ENCODE results near the gene RXRA. TPM values are rescaled to one million over a fixed set of nuclear protein-coding genes. Genes with fewer than 3 reads are reported as not detected.

Gene RXRA
- total RNA-seq, 1 experiment from 2014 or later, result 29.9 TPM

DNA sequence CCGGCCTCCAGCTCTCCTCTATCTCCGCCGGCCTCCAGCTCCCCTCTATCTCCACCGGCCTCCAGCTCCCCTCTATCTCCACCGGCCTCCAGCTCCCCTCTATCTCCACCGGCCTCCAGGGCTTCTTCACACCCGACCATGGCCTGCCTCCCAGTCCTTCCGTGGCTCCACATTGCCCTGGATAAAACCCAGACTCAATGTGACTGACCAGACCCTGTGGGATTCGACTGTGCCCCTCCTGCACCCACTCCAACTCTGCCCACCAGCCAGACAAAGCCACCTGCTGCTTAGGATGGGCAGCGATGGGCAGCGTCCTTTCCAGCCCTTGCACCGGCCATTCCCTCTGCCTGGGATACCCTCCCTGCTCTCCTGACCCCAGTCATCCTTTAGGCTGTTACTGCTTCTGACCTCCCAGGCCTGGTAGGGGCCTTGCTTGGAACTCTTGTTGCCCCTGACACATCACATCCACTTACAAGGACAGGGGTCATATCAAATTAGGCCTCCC, 30.5 kb upstream of the RXRA start:
- H4K91ac ChIP-seq (ENCODE audit: insufficient read length, low read depth, low read length), result no peak overlapping the region
- H3K27ac ChIP-seq (ENCODE audit: insufficient read length, low read depth, low read length), result no peak overlapping the region
- no peak overlapping the region for H3K18ac ChIP-seq (ENCODE audit: insufficient read length, low read depth, low read length)
- H4K20me1 ChIP-seq (ENCODE audit: control insufficient read depth, insufficient read depth, insufficient read length), result no peaks in the 10 kb centered on the region
- no peaks in the 10 kb centered on the region for H3K4me1 ChIP-seq (ENCODE audit: insufficient read depth, low read length)
- no CpG with 5 or more reads among the region's 12 CpGs for WGBS (ENCODE audit: extremely low coverage, insufficient read length, low lambda C conversion rate)
- no peaks in the 10 kb centered on the region for H3K9me3 ChIP-seq (ENCODE audit: control insufficient read depth, low read depth, low read length)
- Mint-ChIP-seq H3K9me3 (no peaks in the 10 kb centered on the region), H3K4me1 (peaks cover 5 to 35% of the 10 kb centered on the region in 2 experiments), H3K4me3 (no peak overlapping the region), H3K27me3 (ENCODE audit: low read depth) (peaks cover 5% of the 10 kb centered on the region), H3K27ac (no peak overlapping the region), H3K36me3 (ENCODE audit: insufficient read depth in 1 of 3, low read depth in 3 of 3) (no peaks in the 10 kb centered on the region)
- H3K56ac ChIP-seq (ENCODE audit: insufficient read length, low read depth, low read length), result no peak overlapping the region
- no peak overlapping the region for H3T11ph ChIP-seq (ENCODE audit: low read length)
- DNase-seq, result no peak
- H3K4me2 ChIP-seq (ENCODE audit: insufficient read depth, insufficient read length, low read length), result no peak overlapping the region
- no peak overlapping the region for H2AFZ ChIP-seq (ENCODE audit: low read length)
- H2BK20ac ChIP-seq (ENCODE audit: low read depth, low read length, poor library complexity, severe bottlenecking), result no peak overlapping the region
- H4K5ac ChIP-seq (ENCODE audit: insufficient read length, low read depth, low read length), result no peak overlapping the region
- no peaks in the 10 kb centered on the region for H3K27me3 ChIP-seq (ENCODE audit: insufficient read depth, low read length)
- H3K4ac ChIP-seq (ENCODE audit: low read depth, low read length), result no peak overlapping the region
- no peak for TF ChIP-seq CTCF (conservative IDR thresholded peaks at IDR 0.05)
- H3K14ac ChIP-seq (ENCODE audit: insufficient read depth, low read length), result no peak overlapping the region
- H2AK5ac ChIP-seq (ENCODE audit: insufficient read length, low read length), result no peak overlapping the region
- no peaks in the 10 kb centered on the region for H3K79me2 ChIP-seq (ENCODE audit: insufficient read depth, low read length)
- H3K9ac ChIP-seq (ENCODE audit: extremely low read depth, insufficient read length, low read length), result no peak overlapping the region
- no peak overlapping the region for H3K23ac ChIP-seq (ENCODE audit: insufficient read length, low read depth, low read length)
- H2BK120ac ChIP-seq (ENCODE audit: low read depth, low read length, poor library complexity, severe bottlenecking), result no peak overlapping the region
- no peak overlapping the region for H4K8ac ChIP-seq (replicated peaks; ENCODE audit: insufficient read length, low read depth, low read length)
- no peak overlapping the region for H2BK15ac ChIP-seq (ENCODE audit: low read depth, low read length)
- no peak overlapping the region for H2BK5ac ChIP-seq (ENCODE audit: insufficient read length, low read length)
- H3K23me2 ChIP-seq (ENCODE audit: insufficient read length, low read depth, low read length, poor library complexity, severe bottlenecking), result no peaks in the 10 kb centered on the region
- no peak overlapping the region for H2BK12ac ChIP-seq (ENCODE audit: insufficient read length, low read depth, low read length)
- no peaks in the 10 kb centered on the region for H3K79me1 ChIP-seq (ENCODE audit: insufficient read depth, low read depth, low read length, poor library complexity, severe bottlenecking)
